K562 (cell line): ENCODE data around the gene OR2V1. TPM values are rescaled to one million over a fixed set of nuclear protein-coding genes. Genes with fewer than 3 reads are reported as not detected.

Source experiments
- ATAC-seq: fragments of 200-7000 bp; cut with Tn5 transposase; 3 replicates; pipeline ENCODE4 v1.9.1; 2020; ENCODE audit warnings: moderate library complexity
- BruUV-seq: library from RNA; stranded (reverse); fragments of 400-500 nt; replicated peaks from 2 replicates; lab custom pipeline; 2021; lab: Mats Ljungman, UMichigan
- CTCF ChIA-PET: fragments of 300-600 bp; formaldehyde crosslinking; extraction: SDS; loops from one replicate; lab custom pipeline; 2021; ENCODE audit warnings: low intra/inter-chr PET ratio; lab: Yijun Ruan, JAX
- POLR2A ChIA-PET: fragments of 300-600, 350-650 bp; sonication (Branson Sonifier 250); formaldehyde crosslinking; extraction: SDS; loops from one replicate; lab custom pipeline; 2021; ENCODE audit warnings: antibody characterized with exemption, inconsistent platforms; lab: Yijun Ruan, JAX
- DNase-seq, 4 experiments: peaks; one replicate each; pipeline versions ENCODE4 v3.0.0 to v3.0.0-alpha.2; 2011 to 2018; ENCODE audit warnings: low spot score in 3 of 4, mixed read lengths in 3 of 4; ENCODE audit errors: extremely low read depth in 1 of 4
- FAIRE-seq: peaks from 2 replicates; lab custom pipeline; 2011; peaks lifted over from hg19 to GRCh38; lab: Jason Lieb, UNC
- H2AFZ ChIP-seq: 2 replicates; pipeline ENCODE4 v1.6.0; 2011; ENCODE audit warnings: low read depth, low read length, control low read depth, inconsistent platforms
- H3K27ac ChIP-seq: fragments of 200-600 bp; 3 replicates; pipeline ENCODE4 v1.8.0; 2011; ENCODE audit warnings: low read depth, mild to moderate bottlenecking, control low read depth, inconsistent platforms, low read length, moderate library complexity, mixed read lengths; ENCODE audit errors: extremely low read depth
- H3K27me3 ChIP-seq, 2 experiments: fragments of 300-600 bp in 1 of 2; 2 replicates in 1 of 2; 3 replicates in 1 of 2; pipeline versions ENCODE4 v1.6.0 to v1.8.0; 2011; ENCODE audit warnings: inconsistent platforms in 2 of 2, low read length in 2 of 2, mild to moderate bottlenecking in 1 of 2, mixed read lengths in 1 of 2, moderate library complexity in 1 of 2; ENCODE audit not compliant: control insufficient read depth in 2 of 2, insufficient read depth in 2 of 2
- H3K36me3 ChIP-seq: fragments of 300-600 bp; 3 replicates; pipeline ENCODE4 v1.8.0; 2011; ENCODE audit warnings: mild to moderate bottlenecking, low read length, inconsistent platforms; ENCODE audit not compliant: control insufficient read depth, insufficient read depth
- H3K4me1 ChIP-seq, 2 experiments: fragments of 200-600 bp in 1 of 2; replicated peaks in 1 of 2; 2 replicates in 1 of 2; 3 replicates in 1 of 2; pipeline versions ENCODE4 v1.5.1 to v1.8.0; 2011; ENCODE audit warnings: inconsistent platforms in 2 of 2, low read length in 2 of 2, mild to moderate bottlenecking in 1 of 2, mixed read lengths in 1 of 2, moderate library complexity in 1 of 2; ENCODE audit not compliant: control insufficient read depth in 2 of 2, insufficient read depth in 2 of 2
- H3K4me2 ChIP-seq: 2 replicates; pipeline ENCODE4 v1.6.1; 2011; ENCODE audit warnings: low read length, control low read depth, inconsistent platforms, mixed read lengths; ENCODE audit not compliant: insufficient read depth
- H3K4me3 ChIP-seq: fragments of 200-600 bp; sonication (generic), shearing (Covaris generic); 2 replicates; pipeline ENCODE4 v1.5.1; 2016; ENCODE audit warnings: control low read depth, inconsistent platforms
- H3K79me2 ChIP-seq: fragments of 200-600 bp; 3 replicates; pipeline ENCODE4 v1.8.0; 2011; ENCODE audit warnings: low read length, inconsistent platforms; ENCODE audit not compliant: control insufficient read depth, insufficient read depth
- H3K9ac ChIP-seq, 2 experiments: 2 replicates each; pipeline versions ENCODE4 v1.6.0 to v1.6.1; 2011; ENCODE audit warnings: low read depth in 2 of 2, low read length in 2 of 2, control low read depth in 1 of 2, inconsistent platforms in 1 of 2, mild to moderate bottlenecking in 1 of 2, mixed read lengths in 1 of 2; ENCODE audit not compliant: insufficient read depth in 1 of 2
- H3K9me1 ChIP-seq: one replicate; pipeline ENCODE4 v1.6.0; 2011; ENCODE audit warnings: inconsistent platforms, mild to moderate bottlenecking, low read length, moderate library complexity; ENCODE audit not compliant: control insufficient read depth, insufficient read depth
- H3K9me3 ChIP-seq: replicated peaks from 2 replicates; pipeline ENCODE4 v1.5.1; 2011; ENCODE audit warnings: low read depth, low read length, inconsistent platforms; ENCODE audit not compliant: control insufficient read depth, insufficient read depth
- H4K20me1 ChIP-seq: replicated peaks from 2 replicates; pipeline ENCODE4 v1.6.1; 2011; ENCODE audit warnings: low read length, inconsistent platforms, mixed read lengths; ENCODE audit not compliant: control insufficient read depth, insufficient read depth
- CTBP1 ChIP-seq: fragments of 450-650 bp; IDR thresholded peaks from 2 replicates; pipeline ENCODE4 v1.6.1; 2016; ENCODE audit warnings: borderline replicate concordance
- EGR1 ChIP-seq: fragments of 450-650 bp; conservative IDR thresholded peaks from 2 replicates; pipeline ENCODE4 v1.6.1; 2017; ENCODE audit warnings: mild to moderate bottlenecking
- ESRRB ChIP-seq: fragments of 250-450 bp; sonication (Bioruptor Pico); IDR thresholded peaks from 2 replicates; pipeline ENCODE4 v1.5.0; 2020; ENCODE audit warnings: mild to moderate bottlenecking, moderate library complexity, borderline replicate concordance
- ETV1 ChIP-seq: fragments of 450-650 bp; conservative IDR thresholded peaks from 2 replicates; pipeline ENCODE4 v1.6.1; 2016; ENCODE audit warnings: missing genetic modification characterization, control low read depth, low read depth, missing compliant biosample characterization
- HINFP ChIP-seq: fragments of 450-650 bp; conservative IDR thresholded peaks from 2 replicates; pipeline ENCODE4 v1.6.1; 2016; ENCODE audit warnings: missing genetic modification characterization, low read depth, mild to moderate bottlenecking, control low read depth, missing compliant biosample characterization
- MCM7 ChIP-seq, 2 experiments: fragments of 450-650 bp; IDR thresholded peaks; 2 replicates each; pipeline ENCODE4 v1.6.1; 2016 to 2018
- ZBTB9 ChIP-seq: fragments of 450-650 bp; formaldehyde crosslinking; IDR thresholded peaks from 2 replicates; pipeline ENCODE4 v1.4.0; 2020; ENCODE audit warnings: mild to moderate bottlenecking, moderate library complexity
- ZNF398 ChIP-seq: fragments of 250-450 bp; sonication (Bioruptor Pico); IDR thresholded peaks from 2 replicates; pipeline ENCODE4 v1.8.0; 2021; ENCODE audit warnings: moderate library complexity, mild to moderate bottlenecking, inconsistent platforms
- ZNF518B ChIP-seq: fragments of 250-450 bp; sonication (Bioruptor Pico); IDR thresholded peaks from 2 replicates; pipeline ENCODE4 v1.5.0; 2021; ENCODE audit warnings: mild to moderate bottlenecking, moderate library complexity
- WGBS: fragments of 100-300 bp; shearing (Covaris generic); methylation state at CpG from one replicate; pipeline ENCODE4 v1.1.6; 2016; ENCODE audit warnings: low coverage, mixed read lengths; ENCODE audit not compliant: insufficient coverage; ENCODE audit errors: missing lambda C conversion rate; 5-methylcytosine and 5-hydroxymethylcytosine counted together
- in situ Hi-C: fragments of 300-500 bp; cut with MboI; formaldehyde crosslinking; loops from 4 replicates; pipeline ENCODE4 v1.15.0; 2018; ENCODE audit warnings: inconsistent platforms, mixed read lengths
- intact Hi-C: fragments of 100-400 bp; cut with micrococcal nuclease; formaldehyde crosslinking; loops from 2 replicates; pipeline ENCODE4 v1.14.2; 2022
- polyA plus RNA-seq, 8 experiments: library from polyadenylated mRNA; depleted of rRNA in 4 of 8; stranded (reverse) in 5 of 8; unstranded in 3 of 8; fragments of >200 nt; fragmentation: Nextera tagmentation in 2 of 8; fragmentation: Illumina TruSeq in 1 of 8; extraction: Ambion mirVana in 2 of 8; extraction: Trizol in 1 of 8; gene quantifications; 2 replicates each; pipeline versions ENCODE4 v1.2.1 to v1.2.3, GENCODE V29; 2011 to 2014; ENCODE audit warnings: inconsistent platforms in 1 of 8, missing spikeins in 1 of 8
- total RNA-seq, 7 experiments: library from RNA; depleted of rRNA in 6 of 7; stranded (reverse); fragments of >200 nt in 6 of 7; fragmentation: Illumina TruSeq in 2 of 7; extraction: Trizol in 2 of 7; gene quantifications; 2 replicates each; pipeline versions ENCODE4 v1.2.1 to v1.2.3, GENCODE V29; 2011 to 2021; ENCODE audit warnings: low replicate concordance in 1 of 7

OR2V1 gene
- total and polyA plus RNA-seq, 9 of the 15 experiments (the other 6 are each of a cell fraction or from before 2014, with no cell fraction given) = 0.04 to 0.28 (median 0.15) TPM; not detected in 5

GRCh38 chr5:181114284-181114843 is 16.6 kb downstream of the OR2V1 start:
- no peak for FAIRE-seq
- Histone ChIP-seq H3K4me2 (no peak overlapping the region), H2AFZ (peak overlapping the region; percentile 85; the same call in 1 of the 2 replicates), H3K27me3 (no peaks in the 10 kb centered on the region; a peak in 1 of 5 replicates), H3K79me2 (no peaks in the 10 kb centered on the region), H3K9me1 (no peaks in the 10 kb centered on the region), H3K9ac (no peak overlapping the region), H3K36me3 (no peaks in the 10 kb centered on the region), H3K4me3 (no peak overlapping the region), H4K20me1 (no peaks in the 10 kb centered on the region), H3K4me1 (peaks cover 5 to 18% of the 10 kb centered on the region in 2 experiments; a peak in 4 of 5 replicates), H3K9me3 (no peaks in the 10 kb centered on the region), H3K27ac (no peak overlapping the region)
- in situ Hi-C loops = no loop called here
- WGBS = 79% methylated on average over 22 of the region's 33 CpGs
- ChIA-PET POLR2A (interaction anchor here (0.6 kb wide), 1 partner anchor 87 kb away, joined by 3 read pairs; no protein-coding TSS in a partner anchor), CTCF (no interaction called here)
- BruUV-seq = no TSS peak
- intact Hi-C loops = no loop called here
- no peak for DNase-seq
- no peak for ATAC-seq
- TF ChIP-seq ZNF398 (CRISPR knock-in tag) (no peak), ZBTB9 (CRISPR knock-in tag) (no peak), ETV1 (tag) (no peak), ZNF518B (no peak), MCM7 (IDR thresholded peaks at IDR 0.05) (no peak), CTBP1 (no peak), HINFP (tag) (no peak), ESRRB (CRISPR knock-in tag) (no peak), EGR1 (no peak)
